T-helper 2 cell treated with Interferon-gamma antibody and Interleukin-4, amounts not matched to agents 100 ng/mL and 5 ng/mL, for 36 hours (primary cell): ENCODE measurements around the gene MUC5AC. TPM values are rescaled to one million over a fixed set of nuclear protein-coding genes. Genes with fewer than 3 reads are reported as not detected.
"Not testable (repeated sequence)": the region's sequence is repeated elsewhere in the genome, so short reads cannot be mapped to it uniquely, and the experiment has no call there.

Experiments
- intact Hi-C: fragments of 100-400 bp; cut with micrococcal nuclease; formaldehyde crosslinking; loops from one replicate; pipeline ENCODE4 v1.15.1; 2023
- total RNA-seq: library from RNA; stranded (reverse); gene quantifications from 2 replicates; pipeline ENCODE4 v1.2.3, GENCODE V29; 2022

Gene MUC5AC
- total RNA-seq, 1 donor from 2014 or later: not detected

DNA sequence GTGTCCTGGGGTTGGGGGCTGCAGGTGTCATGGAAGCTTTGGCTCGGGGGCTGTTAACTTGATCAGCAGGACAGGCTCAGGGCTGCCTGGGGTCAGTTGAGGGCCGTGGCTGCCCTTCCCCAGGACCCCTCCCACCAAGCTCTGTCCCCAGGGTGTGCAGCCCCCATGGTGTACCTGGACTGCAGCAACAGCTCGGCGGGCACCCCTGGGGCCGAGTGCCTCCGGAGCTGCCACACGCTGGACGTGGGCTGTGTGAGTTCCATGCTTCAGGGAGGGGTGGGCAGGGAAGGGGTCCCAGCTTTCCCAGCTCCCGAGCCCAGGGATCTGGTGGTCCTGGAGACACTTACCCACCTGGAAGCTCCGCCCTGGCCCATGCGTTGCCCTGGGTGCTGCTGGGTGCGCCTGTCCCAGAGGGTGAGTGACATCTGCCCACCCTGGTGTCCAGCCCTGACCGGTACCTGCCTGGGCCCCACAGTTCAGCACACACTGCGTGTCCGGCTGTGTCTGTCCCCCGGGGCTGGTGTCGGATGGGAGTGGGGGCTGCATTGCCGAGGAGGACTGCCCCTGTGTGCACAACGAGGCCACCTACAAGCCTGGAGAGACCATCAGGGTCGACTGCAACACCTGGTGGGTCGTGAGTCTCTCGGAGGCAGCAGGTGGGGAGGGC, 76.4 kb downstream of the MUC5AC start:
- intact Hi-C loops: no loop called here

DNA sequence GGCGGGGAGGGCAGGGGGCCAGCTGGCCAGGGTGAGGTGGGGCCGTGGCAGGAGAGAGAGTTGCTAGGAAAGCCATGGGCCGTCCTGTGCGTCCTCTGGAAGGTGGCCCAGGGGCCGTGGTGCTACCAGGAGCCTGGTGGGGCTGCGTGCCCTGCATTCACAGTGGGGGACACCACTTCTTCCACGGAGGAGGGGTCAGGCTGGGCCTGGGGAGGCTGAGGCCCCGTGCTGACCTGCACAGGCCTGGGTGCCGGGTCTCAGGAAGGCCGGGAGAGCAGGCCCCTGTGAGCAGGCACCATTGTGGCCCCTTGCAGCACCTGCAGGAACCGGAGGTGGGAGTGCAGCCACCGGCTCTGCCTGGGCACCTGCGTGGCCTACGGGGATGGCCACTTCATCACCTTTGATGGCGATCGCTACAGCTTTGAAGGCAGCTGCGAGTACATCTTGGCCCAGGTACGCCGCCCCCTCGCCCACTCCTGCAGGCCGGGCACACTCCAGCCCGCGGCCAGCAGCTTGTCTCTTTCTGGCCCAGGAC, 77.1 kb downstream of the MUC5AC start:
- intact Hi-C loops: no loop called here

DNA sequence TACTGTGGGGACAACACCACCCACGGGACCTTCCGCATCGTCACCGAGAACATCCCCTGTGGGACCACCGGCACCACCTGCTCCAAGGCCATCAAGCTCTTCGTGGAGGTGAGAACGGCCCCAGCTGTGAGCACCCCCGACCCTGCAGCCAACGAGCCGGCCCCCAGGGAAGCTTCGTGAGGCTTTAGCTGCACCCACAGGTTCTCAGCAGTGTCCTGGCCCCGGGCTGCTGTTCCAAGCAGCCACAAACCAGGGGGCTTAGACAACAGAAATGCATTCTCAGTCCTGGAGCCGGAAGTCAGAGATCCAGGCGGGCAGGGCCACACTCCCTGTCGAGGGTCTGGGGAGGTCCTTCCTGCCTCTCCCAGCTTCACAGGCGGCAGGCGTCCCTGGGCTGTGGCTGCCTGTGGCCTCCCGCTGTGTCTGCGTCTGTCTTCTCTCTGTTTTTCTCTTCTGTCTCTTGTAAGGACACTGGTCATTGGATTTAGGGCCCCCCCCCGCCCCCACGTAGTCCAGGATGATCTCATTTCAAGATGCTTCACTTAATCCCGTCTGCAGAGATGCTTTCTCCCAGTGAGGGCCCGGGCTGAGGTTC, 77.7 kb downstream of the MUC5AC start:
- intact Hi-C loops: no loop called here

DNA sequence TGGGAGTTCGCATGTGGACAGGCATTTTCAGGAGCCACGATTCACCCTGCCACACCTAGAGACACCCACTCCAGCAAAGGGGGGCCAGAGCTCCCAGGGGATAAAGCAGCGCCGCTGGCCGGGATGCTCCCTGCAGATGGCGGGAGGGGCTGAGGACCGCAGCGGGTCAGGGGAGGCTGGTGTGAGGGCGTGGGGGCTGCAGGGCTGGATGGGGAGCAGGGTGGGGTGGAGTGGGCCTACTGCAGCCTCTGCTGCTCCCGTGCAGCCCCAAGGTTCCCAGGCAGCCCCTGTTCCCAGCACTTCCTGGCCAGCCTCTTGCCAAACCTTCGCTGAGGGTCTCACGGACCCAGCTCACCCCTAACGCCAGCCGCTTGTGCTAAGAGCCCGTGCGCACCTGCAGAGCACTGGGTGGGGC, 78.2 kb downstream of the MUC5AC start:
- intact Hi-C loops: no loop called here

DNA sequence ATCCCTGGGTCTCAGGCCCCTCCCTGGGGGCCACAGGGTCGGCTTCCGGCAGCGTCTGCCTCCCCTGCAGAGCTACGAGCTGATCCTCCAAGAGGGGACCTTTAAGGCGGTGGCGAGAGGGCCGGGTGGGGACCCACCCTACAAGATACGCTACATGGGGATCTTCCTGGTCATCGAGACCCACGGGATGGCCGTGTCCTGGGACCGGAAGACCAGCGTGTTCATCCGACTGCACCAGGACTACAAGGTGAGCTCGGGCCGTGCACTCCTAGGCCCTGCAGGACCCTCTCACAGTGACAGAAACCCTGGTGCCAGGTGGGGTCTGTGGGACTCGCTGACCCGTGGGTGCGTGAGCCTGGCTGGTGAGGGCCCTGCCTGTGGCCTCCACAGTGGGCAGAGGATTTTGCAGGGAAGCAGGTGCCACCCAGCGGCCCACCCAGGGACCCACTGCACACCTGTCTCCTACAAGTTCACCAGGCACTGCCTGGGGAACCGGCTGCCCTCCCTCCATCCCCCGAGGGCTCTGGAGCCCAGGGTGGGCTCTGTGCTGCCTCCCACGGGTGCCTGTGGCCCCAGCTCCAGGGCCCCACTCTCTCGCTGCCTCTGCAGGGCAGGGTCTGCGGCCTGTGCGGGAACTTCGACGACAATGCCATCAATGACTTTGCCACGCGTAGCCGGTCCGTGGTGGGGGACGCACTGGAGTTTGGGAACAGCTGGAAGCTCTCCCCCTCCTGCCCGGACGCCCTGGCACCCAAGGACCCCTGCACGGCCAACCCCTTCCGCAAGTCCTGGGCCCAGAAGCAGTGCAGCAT, 78.8 kb downstream of the MUC5AC start:
- intact Hi-C loops: no loop called here

DNA sequence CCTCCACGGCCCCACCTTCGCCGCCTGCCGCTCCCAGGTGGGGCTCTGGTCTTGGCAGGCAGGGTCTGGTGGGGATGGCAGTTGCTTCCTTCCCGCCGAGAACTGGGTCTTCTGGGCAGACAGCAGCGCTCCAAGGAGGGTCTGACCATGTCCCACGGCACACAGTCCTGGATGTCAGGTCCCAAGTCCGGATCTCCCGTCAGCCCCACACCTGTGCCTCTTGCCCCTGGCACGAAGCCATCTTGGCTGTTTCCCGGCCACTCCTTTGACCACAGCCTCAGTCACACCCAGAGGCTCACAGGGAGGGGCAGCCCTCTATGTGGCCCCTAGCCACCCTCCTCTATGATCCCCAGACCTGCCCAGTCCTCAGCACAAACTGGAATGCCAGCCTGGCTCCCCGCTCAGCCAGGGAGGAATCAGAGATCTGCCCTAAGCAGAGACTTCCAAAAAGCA, 79.4 kb downstream of the MUC5AC start:
- intact Hi-C loops: no loop called here

DNA sequence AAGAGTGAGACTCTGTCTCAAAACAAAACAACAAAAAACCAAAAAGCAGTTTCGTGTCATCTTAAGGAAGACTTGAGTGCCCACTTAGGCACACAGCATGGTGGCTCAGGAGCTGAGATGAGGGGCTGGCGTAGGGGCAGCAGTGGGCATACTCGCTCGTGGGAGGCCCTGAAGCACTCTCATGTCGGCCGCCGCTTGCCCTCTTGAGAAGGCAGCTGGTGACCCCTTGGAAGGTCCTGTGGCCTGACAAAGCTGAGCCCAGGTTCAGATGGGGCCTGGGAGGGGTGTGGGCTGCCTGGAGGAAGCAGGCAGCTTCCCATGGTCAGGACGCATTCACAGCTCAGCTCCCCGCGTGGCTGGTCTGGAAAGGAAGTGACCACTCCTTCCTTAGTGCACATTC, 80.1 kb downstream of the MUC5AC start:
- intact Hi-C loops: no loop called here

DNA sequence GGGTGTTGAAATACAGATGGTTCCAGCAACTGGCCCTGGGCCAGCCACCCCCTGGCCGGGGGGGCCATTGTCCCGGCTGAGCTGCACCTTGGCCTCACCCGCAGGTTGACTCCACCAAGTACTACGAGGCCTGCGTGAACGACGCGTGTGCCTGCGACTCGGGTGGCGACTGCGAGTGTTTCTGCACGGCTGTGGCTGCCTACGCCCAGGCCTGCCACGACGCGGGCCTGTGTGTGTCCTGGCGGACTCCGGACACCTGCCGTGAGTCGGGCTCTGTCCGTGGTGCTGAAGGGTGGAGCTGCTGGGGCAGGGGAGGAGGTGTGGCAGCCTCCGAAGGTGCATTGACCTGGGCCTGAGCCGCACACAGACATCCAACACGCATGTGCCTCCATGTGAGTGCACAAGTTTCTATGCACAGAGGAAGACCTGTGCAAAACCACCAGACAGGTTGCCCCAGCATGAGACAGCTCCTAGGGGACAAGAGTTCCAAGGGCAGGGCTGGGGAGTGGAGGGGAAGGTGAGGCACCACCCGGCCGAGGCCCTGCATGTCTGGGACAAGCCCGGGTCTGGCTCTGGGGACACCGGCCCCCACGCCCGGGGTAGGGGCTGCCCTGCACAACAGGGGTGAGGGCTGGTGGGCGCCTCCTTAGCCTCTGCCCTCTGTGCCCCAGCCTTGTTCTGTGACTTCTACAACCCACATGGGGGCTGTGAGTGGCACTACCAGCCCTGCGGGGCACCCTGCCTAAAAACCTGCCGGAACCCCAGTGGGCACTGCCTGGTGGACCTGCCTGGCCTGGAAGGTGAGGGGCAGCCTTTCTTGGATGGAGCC, 81.2 kb downstream of the MUC5AC start:
- intact Hi-C loops: no loop called here

DNA sequence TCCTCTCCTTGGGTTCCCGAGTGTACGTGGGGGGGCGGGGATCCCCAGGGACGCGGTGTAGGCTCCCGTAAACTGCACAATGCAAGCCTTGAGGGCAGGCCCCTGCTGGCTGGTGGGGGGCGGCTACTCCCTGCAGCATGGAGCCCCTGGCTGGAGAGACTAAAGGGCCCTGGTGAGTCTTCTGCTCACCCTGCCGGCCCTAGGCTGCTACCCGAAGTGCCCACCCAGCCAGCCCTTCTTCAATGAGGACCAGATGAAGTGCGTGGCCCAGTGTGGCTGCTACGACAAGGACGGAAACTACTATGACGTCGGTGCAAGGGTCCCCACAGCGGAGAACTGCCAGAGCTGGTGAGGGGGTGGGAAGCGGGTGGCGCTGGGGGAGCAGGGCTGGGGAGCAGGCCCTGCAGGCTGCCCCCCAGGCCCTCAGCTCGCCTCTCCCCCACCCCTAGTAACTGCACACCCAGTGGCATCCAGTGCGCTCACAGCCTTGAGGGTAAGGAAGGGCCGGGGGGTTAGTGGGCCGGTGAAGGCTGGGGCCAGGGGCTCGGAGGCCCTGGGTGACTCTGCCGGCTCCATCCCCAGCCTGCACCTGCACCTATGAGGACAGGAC, 81.9 kb downstream of the MUC5AC start:
- intact Hi-C loops: no loop called here

DNA sequence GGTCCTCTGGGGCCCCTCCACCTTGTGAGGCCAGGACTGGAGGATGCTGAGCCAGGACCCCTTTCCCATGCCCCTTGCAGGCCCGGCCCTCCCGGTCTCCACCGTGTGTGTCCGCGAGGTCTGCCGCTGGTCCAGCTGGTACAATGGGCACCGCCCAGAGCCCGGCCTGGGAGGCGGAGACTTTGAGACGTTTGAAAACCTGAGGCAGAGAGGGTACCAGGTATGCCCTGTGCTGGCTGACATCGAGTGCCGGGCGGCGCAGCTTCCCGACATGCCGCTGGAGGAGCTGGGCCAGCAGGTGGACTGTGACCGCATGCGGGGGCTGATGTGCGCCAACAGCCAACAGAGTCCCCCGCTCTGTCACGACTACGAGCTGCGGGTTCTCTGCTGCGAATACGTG, 83.0 kb downstream of the MUC5AC start:
- intact Hi-C loops: no loop called here

DNA sequence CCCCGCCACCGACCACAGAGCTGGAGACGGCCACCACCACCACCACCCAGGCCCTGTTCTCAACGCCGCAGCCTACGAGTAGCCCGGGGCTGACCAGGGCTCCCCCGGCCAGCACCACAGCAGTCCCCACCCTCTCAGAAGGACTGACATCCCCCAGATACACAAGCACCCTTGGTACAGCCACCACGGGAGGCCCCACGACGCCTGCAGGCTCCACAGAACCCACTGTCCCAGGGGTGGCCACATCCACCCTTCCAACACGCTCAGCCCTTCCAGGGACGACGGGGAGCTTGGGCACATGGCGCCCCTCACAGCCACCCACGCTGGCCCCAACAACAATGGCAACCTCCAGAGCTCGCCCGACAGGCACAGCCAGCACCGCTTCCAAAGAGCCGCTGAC, 84.0 kb downstream of the MUC5AC start:
- intact Hi-C loops: no loop called here

DNA sequence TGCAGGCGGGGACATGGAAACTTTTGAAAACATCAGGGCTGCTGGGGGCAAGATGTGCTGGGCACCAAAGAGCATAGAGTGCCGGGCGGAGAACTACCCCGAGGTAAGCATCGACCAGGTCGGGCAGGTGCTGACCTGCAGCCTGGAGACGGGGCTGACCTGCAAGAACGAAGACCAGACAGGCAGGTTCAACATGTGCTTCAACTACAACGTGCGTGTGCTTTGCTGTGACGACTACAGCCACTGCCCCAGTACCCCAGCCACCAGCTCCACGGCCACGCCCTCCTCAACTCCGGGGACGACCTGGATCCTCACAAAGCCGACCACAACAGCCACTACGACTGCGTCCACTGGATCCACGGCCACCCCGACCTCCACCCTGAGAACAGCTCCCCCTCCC, 84.5 kb downstream of the MUC5AC start:
- intact Hi-C loops: no loop called here

DNA sequence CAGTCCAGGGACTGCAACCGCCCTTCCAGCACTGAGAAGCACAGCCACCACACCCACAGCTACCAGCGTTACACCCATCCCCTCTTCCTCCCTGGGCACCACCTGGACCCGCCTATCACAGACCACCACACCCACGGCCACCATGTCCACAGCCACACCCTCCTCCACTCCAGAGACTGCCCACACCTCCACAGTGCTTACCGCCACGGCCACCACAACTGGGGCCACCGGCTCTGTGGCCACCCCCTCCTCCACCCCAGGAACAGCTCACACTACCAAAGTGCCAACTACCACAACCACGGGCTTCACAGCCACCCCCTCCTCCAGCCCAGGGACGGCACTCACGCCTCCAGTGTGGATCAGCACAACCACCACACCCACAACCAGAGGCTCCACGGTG, 85.0 kb downstream of the MUC5AC start:
- intact Hi-C loops: not testable (repeated sequence)

DNA sequence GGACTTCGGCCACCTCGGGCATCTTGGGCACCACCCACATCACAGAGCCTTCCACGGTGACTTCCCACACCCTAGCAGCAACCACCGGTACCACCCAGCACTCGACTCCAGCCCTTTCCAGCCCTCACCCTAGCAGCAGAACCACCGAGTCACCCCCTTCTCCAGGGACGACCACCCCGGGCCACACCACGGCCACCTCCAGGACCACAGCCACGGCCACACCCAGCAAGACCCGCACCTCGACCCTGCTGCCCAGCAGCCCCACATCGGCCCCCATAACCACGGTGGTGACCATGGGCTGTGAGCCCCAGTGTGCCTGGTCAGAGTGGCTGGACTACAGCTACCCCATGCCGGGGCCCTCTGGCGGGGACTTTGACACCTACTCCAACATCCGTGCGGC, 85.8 kb downstream of the MUC5AC start:
- intact Hi-C loops: not testable (repeated sequence)

DNA sequence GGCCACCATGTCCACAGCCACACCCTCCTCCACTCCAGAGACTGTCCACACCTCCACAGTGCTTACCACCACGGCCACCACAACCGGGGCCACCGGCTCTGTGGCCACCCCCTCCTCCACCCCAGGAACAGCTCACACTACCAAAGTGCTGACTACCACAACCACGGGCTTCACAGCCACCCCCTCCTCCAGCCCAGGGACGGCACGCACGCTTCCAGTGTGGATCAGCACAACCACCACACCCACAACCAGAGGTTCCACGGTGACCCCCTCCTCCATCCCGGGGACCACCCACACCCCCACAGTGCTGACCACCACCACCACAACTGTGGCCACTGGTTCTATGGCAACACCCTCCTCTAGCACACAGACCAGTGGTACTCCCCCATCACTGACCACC, 86.8 kb downstream of the MUC5AC start:
- intact Hi-C loops: not testable (repeated sequence)

DNA sequence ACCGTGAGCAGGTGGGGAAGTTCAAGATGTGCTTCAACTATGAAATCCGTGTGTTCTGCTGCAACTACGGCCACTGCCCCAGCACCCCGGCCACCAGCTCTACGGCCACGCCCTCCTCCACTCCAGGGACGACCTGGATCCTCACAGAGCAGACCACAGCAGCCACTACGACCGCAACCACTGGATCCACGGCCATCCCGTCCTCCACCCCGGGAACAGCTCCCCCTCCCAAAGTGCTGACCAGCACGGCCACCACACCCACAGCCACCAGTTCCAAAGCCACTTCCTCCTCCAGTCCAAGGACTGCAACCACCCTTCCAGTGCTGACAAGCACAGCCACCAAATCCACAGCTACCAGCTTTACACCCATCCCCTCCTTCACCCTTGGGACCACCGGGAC, 88.0 kb downstream of the MUC5AC start:
- intact Hi-C loops: not testable (repeated sequence)

DNA sequence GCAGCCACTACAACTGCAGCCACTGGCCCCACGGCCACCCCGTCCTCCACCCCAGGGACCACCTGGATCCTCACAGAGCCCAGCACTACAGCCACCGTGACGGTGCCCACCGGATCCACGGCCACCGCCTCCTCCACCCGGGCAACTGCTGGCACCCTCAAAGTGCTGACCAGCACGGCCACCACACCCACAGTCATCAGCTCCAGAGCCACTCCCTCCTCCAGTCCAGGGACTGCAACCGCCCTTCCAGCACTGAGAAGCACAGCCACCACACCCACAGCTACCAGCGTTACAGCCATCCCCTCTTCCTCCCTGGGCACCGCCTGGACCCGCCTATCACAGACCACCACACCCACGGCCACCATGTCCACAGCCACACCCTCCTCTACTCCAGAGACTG, 88.5 kb downstream of the MUC5AC start:
- intact Hi-C loops: not testable (repeated sequence)

DNA sequence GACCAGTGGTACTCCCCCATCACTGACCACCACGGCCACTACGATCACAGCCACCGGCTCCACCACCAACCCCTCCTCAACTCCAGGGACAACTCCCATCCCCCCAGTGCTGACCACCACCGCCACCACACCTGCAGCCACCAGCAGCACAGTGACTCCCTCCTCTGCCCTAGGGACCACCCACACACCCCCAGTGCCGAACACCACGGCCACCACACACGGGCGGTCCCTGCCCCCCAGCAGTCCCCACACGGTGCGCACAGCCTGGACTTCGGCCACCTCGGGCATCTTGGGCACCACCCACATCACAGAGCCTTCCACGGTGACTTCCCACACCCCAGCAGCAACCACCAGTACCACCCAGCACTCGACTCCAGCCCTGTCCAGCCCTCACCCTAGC, 89.3 kb downstream of the MUC5AC start:
- intact Hi-C loops: not testable (repeated sequence)

DNA sequence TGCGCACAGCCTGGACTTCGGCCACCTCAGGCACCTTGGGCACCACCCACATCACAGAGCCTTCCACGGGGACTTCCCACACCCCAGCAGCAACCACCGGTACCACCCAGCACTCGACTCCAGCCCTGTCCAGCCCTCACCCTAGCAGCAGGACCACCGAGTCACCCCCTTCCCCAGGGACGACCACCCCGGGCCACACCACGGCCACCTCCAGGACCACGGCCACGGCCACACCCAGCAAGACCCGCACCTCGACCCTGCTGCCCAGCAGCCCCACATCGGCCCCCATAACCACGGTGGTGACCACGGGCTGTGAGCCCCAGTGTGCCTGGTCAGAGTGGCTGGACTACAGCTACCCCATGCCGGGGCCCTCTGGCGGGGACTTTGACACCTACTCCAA, 91.2 kb downstream of the MUC5AC start:
- intact Hi-C loops: not testable (repeated sequence)

DNA sequence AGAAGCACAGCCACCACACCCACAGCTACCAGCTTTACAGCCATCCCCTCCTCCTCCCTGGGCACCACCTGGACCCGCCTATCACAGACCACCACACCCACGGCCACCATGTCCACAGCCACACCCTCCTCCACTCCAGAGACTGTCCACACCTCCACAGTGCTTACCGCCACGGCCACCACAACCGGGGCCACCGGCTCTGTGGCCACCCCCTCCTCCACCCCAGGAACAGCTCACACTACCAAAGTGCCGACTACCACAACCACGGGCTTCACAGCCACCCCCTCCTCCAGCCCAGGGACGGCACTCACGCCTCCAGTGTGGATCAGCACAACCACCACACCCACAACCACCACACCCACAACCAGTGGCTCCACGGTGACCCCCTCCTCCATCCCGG, 92.7 kb downstream of the MUC5AC start:
- intact Hi-C loops: not testable (repeated sequence)
